CMK (cell line): Measurements from ENCODE around the gene EDAR.

Experiments used
- DNase-seq: peaks from one replicate; pipeline ENCODE4 v3.0.0-alpha.2; 2010; ENCODE audit warnings: low read depth

EDAR gene

DNA sequence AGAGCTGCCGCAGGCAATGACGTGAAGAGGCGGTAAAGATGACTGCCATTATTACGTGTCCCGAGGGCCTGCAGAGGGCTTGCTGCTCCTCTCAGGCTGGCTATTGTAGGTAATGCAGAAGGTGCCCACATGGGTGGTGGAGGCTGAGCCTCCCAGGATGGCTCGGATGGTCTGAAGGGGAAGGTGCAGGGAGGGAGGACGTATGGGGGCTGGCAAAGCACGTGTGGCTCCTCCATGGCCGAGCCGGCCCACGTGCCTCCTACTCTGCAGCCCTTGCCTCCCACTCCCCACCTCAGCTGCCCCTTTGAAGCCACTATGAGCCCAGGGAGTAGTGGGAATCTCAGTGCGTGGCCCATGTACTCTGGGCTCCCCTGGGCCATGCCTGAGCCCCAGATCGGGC, 48.9 kb downstream of the EDAR start:
- DNase-seq: no peak

DNA sequence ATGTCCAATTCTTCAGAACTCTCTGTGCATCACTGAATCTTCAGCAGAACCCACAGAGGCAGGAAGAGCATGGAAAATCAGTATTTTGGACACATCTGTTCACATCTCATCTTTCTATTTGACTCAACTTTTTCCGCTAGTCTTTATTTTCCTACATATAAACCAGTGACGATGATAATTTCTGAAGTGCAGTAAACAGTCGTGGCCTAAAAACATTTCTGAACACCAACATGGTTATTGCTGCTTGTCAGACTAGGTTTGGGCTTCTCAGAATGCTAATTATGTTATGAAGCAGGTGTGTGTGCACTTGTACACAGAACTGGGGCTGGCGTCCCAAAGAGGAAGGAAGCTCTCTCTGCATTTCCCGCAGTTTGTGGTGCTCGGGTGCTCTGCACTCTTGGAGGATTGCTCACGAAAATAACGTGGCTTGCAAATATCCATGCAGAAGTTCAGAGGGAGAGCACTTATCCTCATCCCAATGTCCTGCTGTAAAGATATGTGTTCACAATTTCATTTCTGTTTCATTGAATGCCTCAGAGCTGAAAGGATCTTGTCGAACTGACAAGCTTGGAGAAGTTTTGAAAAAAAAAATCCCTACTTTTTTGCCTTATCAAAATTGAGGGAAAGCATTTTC, 50.8 kb downstream of the EDAR start:
- DNase-seq: no peak

GRCh38 chr2:108937367-108938017, 51.5 kb downstream of the EDAR start:
- no peak for DNase-seq

DNA sequence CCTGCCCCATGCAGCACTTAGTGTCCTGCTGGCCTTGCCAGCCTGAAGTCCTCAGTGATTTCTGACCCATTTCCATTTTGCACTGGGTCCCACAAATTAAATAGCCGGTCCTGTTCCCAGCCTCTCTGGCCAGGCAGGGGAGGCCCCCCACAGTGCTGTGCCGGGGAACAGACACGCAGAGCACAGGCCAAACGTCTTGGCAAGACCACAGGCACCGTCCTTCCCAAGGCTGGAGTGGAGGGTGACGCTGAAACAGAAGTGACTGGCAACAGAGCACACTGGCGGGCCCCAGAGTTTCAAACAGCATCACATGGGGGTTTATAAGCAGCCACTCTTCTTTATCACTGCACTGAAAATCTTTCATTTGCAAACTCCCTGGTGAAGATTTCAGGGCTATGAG, 52.2 kb downstream of the EDAR start:
- DNase-seq: no peak

- no peak for DNase-seq
Measured at GRCh38 chr2:108936076-108936864, 52.8 kb downstream of the EDAR start.

- DNase-seq: no peak
Measured at GRCh38 chr2:108935271-108935741, 53.7 kb downstream of the EDAR start.

DNA sequence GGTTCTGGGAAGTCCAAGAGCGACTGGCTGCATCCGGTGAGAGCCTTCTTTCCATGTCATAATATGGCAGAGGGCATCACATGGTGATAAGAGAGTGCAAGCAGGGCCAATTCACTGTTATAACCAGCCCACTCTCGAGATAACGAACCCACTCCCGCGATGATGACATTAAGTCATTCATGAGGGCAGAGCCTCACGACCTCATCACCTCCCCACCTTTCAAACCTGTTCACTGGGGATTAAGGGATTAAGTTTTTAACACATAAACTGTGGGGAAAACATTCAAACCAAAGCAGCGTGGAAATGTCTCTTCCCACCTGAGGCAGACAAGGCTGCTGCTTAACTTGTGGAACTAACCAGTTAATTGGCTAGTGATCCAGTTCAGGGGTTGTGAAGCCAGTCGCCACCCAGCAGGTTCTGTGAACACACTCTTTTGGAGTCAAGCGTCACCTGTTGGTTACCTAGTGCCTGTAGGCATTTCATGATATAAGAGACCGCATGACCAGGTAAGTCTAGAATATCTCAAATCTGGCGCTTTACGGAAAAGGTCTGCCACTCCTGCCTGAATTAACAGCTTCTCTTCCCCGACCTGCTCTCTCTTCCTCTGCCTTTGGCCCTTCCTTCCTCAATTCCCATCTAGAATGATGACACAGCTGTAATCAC, 54.3 kb downstream of the EDAR start:
- DNase-seq: no peak

GRCh38 chr2:108934151-108934550, 54.9 kb downstream of the EDAR start:
- no peak for DNase-seq

DNA sequence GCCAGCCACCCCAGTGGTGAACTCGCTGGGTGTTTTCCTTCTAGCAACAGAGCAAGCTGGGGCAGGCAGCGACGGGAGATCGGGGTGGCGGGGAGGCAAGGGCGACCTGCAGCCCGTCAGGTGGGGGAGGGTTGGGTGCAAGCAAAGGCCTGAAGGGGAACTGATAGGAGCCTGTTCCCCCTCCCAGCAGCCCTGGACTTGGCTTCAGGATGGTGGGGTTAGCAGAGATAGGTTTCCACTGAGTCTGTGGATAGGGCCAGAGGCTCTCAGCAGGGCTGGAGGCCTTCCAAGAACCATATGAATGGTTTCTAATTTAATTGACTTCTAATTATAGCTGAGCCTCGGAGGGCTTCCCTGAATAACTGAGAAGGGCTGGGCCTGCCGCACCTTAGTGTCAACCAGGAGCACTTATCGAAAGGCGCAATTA, 55.3 kb downstream of the EDAR start:
- DNase-seq: no peak

DNA sequence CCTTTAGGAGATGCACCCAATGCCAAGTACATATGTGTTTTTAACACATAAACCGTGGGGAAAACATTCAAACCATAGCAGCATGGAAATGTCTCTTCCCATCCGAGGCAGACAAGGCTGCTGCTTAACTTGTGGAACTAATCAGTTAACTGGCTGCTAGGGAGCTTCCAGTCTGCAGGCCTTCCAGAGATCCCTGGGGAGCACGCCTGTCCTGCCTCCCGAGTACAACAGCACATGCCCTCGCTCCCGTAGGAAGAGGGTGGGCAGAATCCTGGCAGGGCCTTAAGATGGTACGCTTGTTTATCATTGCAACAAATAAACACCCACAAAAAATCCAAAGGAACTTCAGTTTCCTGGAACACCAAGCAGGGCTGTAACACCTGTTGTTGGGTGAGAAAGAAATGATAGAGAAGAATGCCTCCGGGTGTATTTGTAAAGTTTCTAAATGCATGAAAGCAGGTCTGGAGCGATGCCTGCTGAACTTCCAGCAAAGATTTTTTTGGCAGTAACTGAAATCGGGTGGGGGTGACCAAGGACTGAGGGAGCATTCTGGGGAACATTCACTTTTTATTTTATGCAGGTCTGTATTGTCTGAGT, 56.2 kb downstream of the EDAR start:
- DNase-seq: no peak

DNA sequence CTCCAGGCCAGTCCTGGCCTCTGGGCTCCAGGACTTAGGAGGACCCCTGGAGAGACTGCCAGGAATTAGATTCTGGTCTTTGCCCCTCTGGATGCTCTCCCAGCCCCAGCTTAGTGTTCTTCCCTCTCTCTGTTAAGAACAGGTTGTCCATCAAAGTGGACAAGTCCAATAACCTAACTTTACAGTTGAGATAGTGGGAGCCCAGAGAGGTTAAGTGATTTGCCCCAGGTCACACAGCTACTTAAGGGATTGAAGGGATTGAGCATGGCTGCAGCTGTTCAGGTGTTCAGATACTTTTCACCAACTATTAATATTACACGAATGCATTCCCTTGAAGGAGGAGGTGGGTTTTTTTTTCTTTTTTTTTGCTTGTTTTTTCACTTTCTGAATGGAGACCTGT, 57.6 kb downstream of the EDAR start:
- DNase-seq: no peak

GRCh38 chr2:108929807-108930425, 59.1 kb downstream of the EDAR start:
- DNase-seq: no peak

DNA sequence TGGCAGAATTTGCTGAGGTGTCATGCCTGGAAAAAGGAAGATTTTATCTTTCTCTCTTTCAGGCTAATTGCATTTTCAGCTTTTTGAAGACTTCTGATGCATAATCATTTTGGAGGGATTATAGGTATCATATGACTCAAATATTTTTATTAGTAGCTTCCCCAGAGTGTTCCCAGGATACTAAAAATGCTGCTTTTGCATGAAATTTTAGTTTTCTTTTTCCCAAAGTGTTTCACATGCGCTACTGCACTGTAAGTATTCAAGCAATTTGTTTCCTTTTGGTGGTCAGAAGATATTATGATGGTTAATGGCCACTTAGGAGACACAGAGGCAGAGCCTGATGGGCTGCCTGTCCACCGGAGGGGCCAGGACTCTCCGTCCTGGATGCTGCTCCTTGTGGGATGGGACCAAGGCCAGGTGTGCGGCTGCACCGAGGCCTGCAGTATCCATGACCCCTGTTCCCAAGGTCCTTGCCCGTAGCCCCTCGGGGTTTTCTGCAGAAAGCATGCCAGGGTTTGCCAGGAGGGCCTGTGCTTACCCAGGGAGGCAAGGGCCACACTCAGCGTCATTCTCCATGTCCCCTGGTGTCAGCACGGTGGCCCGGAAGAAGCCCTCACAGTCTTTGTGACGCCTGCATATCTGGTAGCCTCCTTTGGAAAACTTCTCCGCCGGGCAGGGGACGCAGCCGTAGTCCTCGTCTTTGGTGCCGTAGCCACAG, 60.2 kb downstream of the EDAR start:
- no peak for DNase-seq

GRCh38 chr2:108927936-108928659, 60.9 kb downstream of the EDAR start:
- peak; percentile 9 for DNase-seq

- DNase-seq: no peak
Measured at GRCh38 chr2:108927405-108927804, 61.6 kb downstream of the EDAR start.

GRCh38 chr2:108926561-108927380, 62.2 kb downstream of the EDAR start:
- no peak for DNase-seq

DNA sequence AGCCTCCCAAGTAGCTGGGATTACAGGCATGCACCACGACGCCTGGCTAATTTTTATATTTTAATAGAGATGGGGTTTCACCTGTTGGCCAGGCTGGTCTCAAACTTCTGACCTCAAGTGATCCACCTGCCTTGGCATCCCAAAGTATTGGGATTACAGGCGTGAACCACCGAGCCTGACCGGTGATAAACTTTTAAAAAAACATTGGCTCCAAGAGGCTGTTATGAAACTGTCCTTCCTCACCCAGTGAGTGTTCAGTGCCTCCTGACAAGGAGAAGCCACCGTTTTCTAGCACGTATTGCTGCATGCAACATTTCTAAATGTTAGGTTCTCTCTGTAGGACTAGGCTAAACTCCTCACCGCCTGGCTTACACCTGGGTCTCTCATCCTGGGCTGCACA, 63.3 kb downstream of the EDAR start:
- DNase-seq: no peak

GRCh38 chr2:108925286-108925685, 63.7 kb downstream of the EDAR start:
- no peak for DNase-seq

GRCh38 chr2:108924580-108925251, 64.3 kb downstream of the EDAR start:
- DNase-seq: no peak
